MM.1S (cell line): ENCODE data around the gene FBXW2.

Experiments used
- CTCF ChIP-seq: fragments of 300-600 bp; sonication (generic); IDR thresholded peaks from 2 replicates; pipeline ENCODE4 v1.5.1; 2016; ENCODE audit warnings: antibody characterized with exemption, low read length, mixed read lengths
- EZH2 ChIP-seq: fragments of 300-600 bp; sonication (generic); optimal IDR thresholded peaks from 2 replicates; pipeline ENCODE3; 2017; ENCODE audit warnings: low read depth, mild to moderate bottlenecking, antibody characterized with exemption, low read length, mixed read lengths
- EZH2phosphoT487 ChIP-seq: fragments of 300-600 bp; sonication (generic); IDR thresholded peaks from 2 replicates; pipeline ENCODE4 v1.6.1; 2018; ENCODE audit warnings: antibody characterized with exemption, low read length

GRCh38 chr9:120729791-120730241 is 63.4 kb downstream of the FBXW2 start:
- TF ChIP-seq CTCF: peak; percentile 46
- no peak for TF ChIP-seq EZH2
- no peak for TF ChIP-seq EZH2phosphoT487
